GM21381 (cell line): ENCODE data around the gene EDN1.
"Not testable (repeated sequence)": the region's sequence is repeated elsewhere in the genome, so short reads cannot be mapped to it uniquely, and the experiment has no call there.

Experiments used
- ATAC-seq: cut with Tn5 transposase; IDR thresholded peaks from one replicate; pipeline ENCODE4 v1.9.1; 2021; ENCODE audit warnings: mild to moderate bottlenecking, moderate library complexity; ENCODE audit not compliant: unreplicated experiment

Gene EDN1

DNA sequence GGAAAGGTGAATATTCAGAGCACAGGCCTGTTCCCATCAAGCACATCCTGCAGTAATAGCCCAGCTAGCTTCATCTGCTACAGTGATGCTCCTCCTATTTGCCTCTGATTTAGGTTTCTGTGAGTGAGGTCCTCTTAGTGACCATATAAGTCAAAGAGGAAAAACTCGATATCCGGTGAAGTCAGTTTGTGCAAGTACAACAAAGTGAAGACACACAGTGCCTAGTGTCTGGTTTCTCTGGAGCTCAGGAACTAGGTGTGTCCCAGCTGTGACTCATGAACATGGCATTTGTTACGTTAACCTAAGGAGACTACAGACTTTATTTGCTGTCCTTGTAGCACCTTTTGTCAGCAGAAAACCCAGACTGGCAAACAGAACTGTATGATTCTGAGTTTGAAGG lies 33.9 kb downstream of the EDN1 start:
- no peak for ATAC-seq

DNA sequence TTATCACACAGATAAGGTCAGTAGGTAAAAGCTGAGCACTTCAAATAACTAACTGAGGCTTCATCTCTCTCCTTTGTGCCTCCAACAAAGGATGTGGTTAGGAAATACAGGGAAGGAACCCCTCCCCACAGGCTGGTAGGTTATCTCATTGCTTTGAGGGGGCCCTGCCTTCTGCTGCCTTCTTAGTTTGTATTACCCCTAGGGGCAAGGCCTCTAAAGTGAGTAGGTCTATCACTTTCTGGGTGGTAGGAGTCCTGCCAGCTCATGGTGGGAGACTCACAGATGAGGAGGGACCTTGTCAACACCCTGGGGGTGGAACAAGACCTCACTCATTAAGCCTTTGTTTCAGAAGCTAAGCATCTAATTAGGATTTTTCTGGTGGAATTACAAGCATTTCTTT lies 34.6 kb downstream of the EDN1 start:
- no peak for ATAC-seq

DNA sequence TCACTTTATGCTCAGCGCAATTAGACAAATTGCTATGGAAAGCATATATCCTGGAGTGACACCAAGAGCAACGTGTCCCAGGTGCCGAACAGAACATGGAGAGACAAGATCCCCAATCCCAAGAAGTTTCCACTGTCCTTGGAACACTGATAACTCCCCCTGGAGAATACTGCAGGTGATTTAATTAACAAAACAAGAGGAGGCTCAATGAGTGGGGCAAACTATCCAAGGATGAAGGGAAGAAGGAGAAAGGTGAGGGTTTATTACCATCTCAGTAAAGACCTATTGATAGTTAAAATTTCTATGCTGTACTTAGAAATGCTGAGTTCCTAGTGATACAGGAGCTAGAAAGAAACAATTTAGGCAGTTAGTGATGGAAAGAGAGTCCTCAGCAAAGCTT lies 35.7 kb downstream of the EDN1 start:
- no peak for ATAC-seq

DNA sequence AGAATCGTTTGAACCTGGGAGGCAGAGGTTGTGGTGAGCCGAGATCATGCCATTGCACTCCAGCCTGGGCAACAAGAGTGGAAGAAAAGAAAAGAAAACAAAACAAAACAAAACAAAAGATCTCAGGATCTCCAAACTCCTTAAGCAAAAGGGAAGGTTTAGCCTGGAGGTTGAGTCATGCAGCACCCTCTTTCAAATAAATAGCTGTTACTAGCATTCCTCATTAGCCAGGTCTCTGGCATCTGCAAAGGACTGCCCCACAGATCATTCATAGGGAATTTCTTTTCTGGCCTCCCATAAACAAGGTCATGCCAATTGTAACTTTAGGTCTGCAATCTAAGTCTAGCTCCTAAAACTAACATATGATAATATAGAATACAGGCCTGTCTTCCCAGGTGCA lies 37.2 kb downstream of the EDN1 start:
- no peak for ATAC-seq

DNA sequence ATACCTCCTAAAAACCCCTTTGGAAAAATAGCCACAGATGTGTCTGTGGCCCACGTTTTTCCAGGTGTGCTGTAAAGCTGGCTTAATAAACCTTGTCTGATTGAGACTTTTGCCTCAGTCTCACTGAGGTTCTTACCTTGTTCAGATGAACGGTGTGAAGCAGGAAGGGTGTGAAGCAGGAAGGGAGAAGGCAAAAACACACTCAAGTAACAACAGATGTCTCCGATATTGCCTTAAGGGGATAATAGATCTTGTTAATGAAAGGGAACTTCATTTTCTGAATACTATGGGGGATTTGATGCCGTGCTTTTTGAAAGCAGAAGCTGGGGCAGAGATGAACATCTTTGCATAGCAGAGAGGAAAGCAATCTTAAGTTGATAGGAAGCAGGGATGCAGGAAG lies 37.8 kb downstream of the EDN1 start:
- ATAC-seq = no peak

DNA sequence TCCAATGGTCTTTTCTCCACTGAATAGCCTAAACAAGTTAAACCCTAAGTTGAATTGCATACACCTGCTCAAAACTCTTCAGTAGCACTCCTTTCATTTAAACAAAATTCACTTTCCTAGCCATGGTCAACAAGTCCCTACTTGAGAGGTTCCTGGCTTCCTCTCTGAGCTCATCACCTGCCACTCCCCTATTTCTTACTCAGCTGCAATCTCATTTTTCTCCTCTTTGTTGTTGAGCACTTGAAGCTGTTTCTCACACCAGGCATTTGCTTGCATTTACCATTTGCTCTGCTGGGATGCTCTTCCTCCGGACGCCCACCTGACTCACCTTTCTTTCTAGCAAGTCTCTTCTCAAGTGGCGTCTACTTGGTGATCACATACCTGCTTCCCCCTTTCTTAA lies 38.5 kb downstream of the EDN1 start:
- no peak for ATAC-seq

DNA sequence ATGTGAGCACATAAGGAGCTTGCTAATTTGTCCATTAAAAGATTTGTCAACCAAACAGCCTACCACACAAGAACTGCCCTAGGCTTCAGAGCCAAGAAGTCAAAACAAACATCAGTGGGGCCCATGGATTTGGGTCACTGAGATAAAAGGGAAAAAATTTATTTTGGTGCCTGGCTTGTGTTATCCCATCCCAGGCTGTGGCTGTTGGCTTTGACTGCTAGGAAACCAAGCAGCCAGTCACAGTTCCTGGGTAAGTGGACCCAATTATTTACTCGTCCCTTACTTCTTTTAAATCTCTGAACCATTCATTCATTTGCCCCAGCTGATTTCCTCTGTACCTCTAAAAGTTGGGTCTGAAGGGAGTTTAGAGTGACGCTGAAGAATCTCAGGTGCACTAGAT lies 41.3 kb downstream of the EDN1 start:
- ATAC-seq = no peak

DNA sequence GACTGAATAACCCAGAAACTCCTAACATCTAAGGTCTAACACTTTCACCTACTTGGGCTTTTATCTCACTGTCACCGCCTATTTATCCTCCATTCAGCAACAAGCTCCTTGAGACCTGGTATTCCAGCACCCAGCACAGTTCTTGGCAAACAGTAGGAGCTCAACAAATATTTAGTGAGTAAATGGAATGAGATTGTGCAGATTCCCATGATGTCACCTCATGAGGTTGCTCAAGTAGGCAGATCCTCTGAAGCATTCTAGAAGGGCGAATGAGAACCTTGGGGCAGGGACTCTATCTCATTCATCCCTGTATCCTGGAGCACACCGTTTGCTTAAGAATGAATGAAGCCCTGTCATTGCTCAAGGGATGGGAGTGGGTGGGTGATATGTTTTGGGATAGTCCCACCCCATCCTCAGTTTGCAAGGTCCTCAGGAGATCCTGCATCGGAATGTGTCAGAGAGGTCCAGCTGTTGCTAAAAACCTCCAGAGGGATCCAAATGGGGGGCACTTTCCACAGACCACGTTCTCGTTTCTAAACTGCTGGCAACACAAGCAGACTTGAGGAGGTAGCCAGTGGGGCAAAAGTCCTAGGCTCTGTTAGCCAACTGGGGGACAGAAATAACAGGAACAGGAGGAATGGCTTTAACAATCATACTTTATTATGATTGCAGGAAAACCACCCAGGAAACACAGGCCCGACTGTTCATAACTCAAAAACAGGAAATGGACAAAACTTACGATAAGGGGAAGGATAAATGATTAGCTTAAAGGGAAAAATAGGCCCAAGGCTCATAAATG lies 42.0 kb downstream of the EDN1 start:
- ATAC-seq = no peak

DNA sequence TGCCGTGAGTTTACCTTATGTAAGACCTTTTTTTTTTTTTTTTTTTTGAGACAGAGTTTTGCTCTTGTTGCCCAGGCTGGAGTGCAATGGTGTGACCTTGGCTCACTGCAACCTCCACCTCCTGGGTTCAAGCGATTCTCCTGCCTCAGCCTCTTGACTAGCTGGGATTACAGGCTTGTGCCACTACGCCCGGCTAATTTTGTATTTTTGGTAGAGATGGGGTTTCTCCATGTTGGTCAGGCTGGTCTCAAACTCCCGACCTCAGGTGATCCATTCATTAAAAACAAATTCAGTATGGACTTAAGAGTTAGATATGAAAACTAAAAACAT lies 42.6 kb downstream of the EDN1 start:
- ATAC-seq = not testable (repeated sequence)

DNA sequence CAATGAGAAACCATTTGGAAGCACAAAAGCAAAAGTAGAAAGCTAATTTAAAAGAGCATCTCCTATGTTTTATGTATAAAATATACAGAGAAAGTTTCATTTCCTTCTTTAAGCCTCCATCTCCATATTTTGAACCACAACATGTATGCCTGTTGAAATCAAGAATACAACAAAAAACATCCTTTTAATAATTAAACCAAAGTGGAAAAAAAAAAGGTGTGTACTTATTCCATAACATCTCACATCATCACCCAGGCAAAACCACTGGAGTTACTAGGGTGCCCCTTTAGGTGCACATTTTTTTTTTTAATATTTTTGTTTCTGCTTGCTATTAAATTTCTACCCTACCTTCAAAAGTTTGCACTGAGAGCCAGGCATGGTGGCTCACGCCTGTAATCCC lies 43.0 kb downstream of the EDN1 start:
- no peak for ATAC-seq

DNA sequence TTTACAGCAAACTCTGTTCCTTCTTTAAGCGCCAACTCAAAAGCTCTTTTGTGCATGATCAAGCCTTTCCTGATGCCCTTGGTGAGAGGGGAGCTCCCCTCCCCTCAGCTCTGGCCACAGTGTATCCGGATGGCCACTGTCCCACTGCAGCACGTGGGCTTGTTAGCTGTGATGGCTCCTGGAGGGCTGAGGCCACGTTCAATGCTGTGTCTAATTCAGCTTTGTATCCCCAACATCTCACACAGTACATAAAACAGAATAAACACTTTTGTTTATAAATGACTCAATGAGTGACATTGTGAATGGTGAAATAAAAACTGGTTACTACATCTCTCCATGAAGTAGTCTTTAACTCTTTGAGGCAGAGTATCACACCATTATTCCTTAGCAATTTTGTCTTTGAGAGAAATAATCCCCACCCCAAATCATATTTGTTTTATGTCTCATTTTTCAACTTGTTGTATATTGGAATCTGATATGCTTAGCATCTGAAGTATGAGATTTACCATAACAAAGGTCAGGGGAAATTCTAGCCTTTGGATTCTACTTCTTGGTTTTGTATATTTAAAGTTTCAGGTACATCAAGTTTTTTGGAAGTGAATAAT lies 44.5 kb downstream of the EDN1 start:
- no peak for ATAC-seq

DNA sequence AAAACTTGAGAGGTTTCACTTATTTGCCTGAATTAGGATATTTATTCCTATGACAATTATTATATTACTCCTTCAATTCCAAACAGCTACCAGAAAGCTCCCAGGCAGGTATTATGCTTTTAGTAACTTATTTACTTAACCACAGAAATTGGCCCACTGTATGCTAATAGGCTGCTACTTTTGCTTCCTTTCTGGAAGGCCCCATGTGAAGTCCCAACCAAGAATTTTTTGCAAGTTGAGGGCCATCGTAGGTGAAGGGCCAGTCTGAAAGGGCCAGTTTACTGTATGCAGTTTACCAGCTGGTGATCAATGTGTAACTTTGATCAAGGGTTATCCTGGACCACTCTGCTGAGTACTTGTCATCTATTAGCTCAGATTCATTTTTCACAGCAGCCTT lies 45.0 kb downstream of the EDN1 start:
- ATAC-seq = peak; percentile 58

DNA sequence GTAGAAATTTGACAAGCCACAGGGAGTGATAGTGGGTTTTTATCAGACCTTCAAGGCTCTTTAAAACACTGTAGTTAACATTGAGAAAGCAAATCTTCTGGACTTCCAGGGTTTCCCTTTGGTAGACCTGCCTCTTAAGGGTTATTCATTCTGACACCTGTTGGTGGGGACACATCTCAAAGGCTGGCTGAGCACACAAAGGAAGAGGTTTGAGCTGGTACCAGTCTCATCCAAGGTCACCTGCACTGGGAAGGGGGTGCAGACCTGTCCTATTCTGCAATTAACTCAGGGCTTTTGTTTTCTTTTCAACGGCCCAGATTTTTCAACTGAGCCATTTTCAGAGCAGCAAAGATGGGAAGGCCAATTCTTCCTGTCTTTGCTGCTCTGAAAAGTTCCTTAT lies 45.6 kb downstream of the EDN1 start:
- peak; percentile 31 for ATAC-seq

DNA sequence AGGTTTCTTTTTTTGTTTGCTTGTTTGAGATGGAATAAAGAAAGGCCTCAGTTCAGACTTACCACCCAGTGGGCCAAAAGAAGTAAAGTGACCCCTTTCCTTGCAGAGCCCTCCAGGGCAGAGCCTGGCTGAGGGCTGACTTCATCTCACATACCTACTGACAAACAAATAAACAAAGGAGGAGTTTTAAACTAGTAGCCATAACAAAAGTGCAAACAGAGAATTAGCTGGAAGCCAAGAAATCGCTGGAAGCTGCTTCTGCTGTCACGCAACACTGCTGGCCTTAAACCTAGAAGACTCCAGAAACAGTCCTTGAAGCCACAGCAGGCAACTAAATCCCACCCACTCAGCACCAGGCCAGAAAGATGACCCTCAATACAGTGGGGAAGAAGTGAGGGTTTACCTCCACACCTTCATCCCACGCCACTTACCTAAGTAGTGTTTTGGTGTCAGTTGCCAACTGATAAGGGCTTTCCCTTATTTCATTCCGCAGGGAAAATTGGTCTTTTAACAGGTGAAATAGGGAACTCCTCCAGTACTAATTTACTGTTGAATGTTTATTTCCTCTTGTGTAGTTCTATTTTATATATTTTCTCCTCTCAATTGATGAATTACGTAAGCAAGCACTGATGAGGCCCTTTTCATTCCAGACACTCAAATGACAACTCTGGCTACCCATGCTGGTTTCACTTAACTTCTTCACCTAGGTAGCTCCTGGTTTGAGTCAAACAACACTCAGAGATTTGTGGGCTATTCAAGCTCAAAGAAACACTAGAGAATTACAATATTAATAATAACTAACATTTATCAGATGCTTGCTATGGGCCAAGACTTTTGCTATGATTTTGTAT lies 46.2 kb downstream of the EDN1 start:
- ATAC-seq = no peak

DNA sequence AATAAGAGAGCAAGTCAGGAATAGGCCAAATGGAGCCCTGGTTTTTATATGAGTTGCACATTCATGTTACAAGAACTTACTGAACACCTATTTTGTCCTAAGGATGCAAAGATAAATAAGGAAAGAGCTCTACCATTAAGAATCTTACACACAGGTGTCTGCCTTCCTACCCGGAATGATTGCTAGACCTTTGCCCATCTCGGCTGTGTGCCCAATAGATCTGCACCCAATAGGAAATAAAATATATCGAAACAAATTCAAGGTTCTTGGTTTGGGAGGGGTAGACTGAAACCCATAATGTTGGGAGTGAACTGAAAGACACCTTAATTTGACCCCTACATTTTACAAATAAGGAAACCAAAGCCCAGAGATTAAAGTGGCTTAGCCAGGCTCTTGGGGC lies 48.9 kb downstream of the EDN1 start:
- no peak for ATAC-seq

DNA sequence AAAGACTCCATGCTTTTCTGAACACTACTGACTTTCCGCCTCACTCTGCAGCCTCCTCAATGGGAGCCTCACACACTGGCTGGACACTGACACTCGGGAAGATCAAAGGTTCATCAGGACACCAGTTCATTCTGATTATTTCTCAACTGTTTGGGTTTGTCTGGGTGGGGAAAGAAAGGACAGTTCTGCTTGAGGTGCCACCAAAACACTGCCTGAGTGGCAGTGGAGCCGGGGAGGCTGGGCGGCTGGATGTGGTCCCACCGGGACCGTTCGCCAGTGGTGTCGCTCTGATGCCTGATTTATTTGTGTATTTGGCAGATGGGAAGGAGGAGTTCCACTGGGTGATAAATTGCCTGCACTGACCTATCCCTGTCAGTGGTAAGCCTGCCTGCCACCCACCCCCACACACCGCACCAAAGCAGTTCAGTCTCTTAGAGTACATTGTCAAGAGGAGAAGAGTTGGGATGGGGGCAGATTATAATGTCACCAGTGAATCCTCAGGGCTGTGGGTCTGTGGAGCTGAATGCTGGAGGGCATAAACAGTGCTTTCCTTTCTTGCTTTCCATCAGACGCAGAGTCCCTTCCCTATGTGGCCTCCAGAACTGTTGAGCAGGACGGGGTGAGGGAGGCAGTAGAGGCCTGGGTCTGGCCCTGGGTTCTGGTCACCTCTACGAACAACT lies 49.8 kb downstream of the EDN1 start:
- ATAC-seq = no peak

DNA sequence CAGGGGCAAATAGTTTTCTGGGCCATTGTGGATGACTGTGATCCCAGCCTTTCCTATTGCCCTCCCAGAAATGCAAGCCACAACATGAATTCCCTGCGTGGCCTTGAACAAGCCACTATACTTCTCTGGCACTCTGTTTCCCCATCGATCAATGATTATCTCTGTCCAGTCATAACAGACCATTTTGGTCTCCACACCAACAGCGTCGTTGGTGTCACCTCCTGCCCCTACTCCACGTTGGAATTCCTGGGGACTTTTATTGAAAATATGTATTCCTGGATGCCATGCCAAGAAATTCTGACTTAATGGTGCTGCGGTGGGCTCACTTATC lies 50.3 kb downstream of the EDN1 start:
- no peak for ATAC-seq

DNA sequence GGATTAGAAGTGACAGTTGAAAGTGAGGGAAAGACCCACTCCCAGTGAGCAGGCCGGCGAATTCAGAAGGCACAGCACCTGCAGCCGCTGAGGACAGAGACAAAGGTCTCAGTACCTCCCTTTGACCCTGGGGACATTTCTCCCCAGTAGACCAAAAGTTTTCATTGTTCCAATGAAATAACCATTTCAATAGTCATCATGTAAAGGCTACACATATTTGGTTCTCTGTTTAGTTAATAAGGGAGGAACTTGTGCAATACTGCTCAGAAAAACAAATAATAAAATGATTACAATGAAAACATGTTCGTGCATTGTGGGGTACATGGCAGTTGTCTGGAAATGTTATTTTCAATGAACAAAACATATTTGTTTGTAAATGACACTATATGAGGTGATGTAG lies 52.5 kb downstream of the EDN1 start:
- ATAC-seq = no peak

DNA sequence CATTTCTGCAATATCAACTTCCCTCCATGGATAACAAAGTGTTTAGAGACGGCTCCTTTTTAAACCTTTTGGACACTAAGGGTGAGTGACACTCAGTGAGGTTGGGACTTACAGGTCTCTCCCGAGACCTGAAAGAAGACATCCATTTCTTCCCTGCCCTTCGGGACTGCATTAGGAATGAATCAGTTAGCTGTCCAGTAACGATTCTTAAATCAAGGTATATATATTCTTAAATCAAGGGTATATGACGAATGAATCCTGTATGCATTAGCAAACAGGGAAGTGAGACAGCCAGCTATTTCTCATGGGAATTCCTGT lies 52.9 kb downstream of the EDN1 start:
- ATAC-seq = no peak

DNA sequence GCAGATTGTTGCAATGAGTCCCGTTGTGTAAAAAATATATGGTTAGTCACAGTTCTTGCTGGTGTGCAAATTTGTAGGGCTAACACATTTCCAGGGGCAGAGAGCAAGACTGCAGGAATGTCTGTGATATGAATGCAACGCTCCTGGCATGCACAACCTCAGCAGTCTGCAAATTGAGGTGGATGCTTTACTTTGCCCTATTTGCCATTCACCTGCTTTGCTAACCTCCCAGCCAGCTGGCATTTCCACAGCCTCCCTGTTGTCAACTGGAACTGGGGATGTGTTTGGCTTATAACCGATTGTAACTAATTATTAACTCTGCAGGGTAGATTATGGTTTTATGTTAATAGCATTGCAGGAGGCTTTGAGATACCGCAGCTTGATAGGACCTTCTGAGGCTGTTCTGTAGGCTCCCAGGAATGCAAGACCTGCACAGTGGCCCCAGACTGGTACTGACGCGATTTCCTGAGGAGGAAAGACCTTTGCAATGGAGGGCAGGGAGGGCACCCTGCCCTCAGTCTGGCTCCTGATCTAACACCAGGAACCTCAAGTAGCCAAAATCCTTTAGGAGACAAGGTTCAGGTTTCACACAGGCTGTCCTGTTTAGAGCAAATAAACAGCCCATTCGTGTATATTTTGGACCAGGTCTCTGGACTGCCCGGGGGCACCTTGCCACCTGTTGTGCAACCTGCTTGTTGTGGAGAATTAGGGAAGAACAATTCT lies 53.4 kb downstream of the EDN1 start:
- no peak for ATAC-seq

DNA sequence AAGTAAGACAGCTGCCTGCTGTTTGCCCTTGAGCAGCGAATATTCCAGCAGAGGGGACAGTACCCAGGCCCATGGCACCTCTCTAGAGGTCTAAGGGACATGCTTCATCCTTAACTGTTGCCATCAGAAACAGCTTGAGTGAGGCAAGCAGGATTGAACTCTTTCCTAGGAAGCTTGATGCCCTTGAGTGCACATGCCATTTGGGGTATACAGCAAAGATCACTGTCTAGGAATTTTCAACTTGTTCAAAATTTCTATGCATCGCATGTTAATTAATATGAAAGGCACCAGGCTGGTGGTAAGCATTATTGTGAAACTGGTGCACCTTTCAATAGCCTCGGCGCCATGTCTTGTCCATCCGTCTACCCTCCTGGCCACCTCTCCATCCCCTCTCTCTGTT lies 54.1 kb downstream of the EDN1 start:
- ATAC-seq = no peak
